ENCODE measurements around the gene KRT2. TPM values are rescaled to one million over a fixed set of nuclear protein-coding genes. Genes with fewer than 3 reads are reported as not detected.

KRT2 gene
- total RNA-seq, 2 experiments from 2014 or later = 0.10 TPM

GRCh38 chr12:52643233-52644077 is 8.6 kb downstream of the KRT2 start:
- Mint-ChIP-seq H3K27ac (peak overlapping the region; percentile 76), H3K27me3 (peaks cover 7% of the 10 kb centered on the region), H3K9me3 (peaks cover 19% of the 10 kb centered on the region), H3K4me3 (no peak overlapping the region), H3K4me1 (peaks cover 66% of the 10 kb centered on the region), H3K36me3 (ENCODE audit: low read depth) (peaks cover 22% of the 10 kb centered on the region)
- POLR2A ChIA-PET = no interaction called here
- no peak for DNase-seq
- CTCF ChIA-PET = interaction anchor here (0.9 to 1.4 kb wide), 2 partner anchors 33 to 236 kb away, joined by 3 to 4 read pairs; no protein-coding TSS in a partner anchor

DNA sequence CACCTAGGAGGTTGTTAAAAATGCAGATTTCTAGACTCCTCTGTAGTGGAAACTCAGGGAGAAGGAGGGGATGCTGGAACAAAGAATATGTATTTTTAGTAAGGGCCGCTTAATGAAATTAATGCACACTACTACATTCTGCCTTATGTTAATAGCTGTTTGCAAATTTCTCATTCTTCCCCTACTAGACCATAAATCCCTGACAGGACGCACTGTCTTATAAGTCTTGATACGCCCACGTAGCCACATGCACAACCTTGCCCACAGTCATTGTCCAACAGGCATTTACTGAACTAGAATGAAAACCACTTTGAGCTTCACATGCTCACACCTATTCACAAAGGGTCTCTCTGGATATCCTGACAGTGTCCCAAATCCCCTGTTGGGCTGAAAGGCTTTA is 10.5 kb downstream of the KRT2 start:
- DNase-seq = no peak
- CTCF ChIA-PET = no interaction called here
- POLR2A ChIA-PET = no interaction called here
- Mint-ChIP-seq H3K27ac (no peak overlapping the region), H3K4me1 (peaks cover 51% of the 10 kb centered on the region), H3K36me3 (ENCODE audit: low read depth) (peaks cover 16% of the 10 kb centered on the region), H3K4me3 (no peak overlapping the region), H3K9me3 (peaks cover 19% of the 10 kb centered on the region), H3K27me3 (peaks cover 9% of the 10 kb centered on the region)

DNA sequence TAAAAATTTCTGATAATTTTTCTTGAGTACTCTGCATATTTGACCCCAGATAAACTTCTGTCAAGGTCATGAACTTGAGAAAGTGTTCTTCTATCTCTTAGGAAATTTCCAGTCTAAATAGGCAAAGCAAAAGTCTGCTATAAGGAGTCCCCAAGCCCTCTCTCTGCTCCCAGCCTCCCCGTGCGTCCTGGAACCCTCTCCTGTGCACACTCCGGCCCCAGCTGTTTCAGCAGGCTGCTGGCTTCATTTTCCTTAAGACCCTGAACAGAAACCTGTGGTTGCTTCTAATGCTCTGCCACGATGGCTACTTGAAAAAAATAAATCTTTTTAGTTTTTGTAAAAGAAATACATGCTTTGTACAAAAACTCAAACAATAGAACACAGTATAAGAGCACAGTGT is 14.7 kb downstream of the KRT2 start:
- Mint-ChIP-seq H3K4me3 (no peak overlapping the region), H3K4me1 (peaks cover 45% of the 10 kb centered on the region), H3K27me3 (peaks cover 9% of the 10 kb centered on the region), H3K9me3 (peaks cover 8% of the 10 kb centered on the region), H3K36me3 (ENCODE audit: low read depth) (no peaks in the 10 kb centered on the region), H3K27ac (no peak overlapping the region)
- peak; percentile 3 for DNase-seq
- POLR2A ChIA-PET = no interaction called here
- CTCF ChIA-PET = no interaction called here

- ChIA-PET POLR2A (no interaction called here), CTCF (interaction anchor here (1.3 kb wide), 1 partner anchor 19 kb away, joined by 3 read pairs; no protein-coding TSS in a partner anchor)
- Mint-ChIP-seq H3K27me3 (peaks cover 9% of the 10 kb centered on the region), H3K36me3 (ENCODE audit: low read depth) (no peaks in the 10 kb centered on the region), H3K4me3 (no peak overlapping the region), H3K9me3 (peaks cover 8% of the 10 kb centered on the region), H3K4me1 (peaks cover 45% of the 10 kb centered on the region), H3K27ac (peak overlapping the region; percentile 47)
- no peak for DNase-seq
These were observed 15.3 kb downstream of the KRT2 start for GRCh38 chr12:52636592-52637258.

GRCh38 chr12:52636189-52636588 is 15.8 kb downstream of the KRT2 start:
- peaks cover 47% of the 10 kb centered on the region for H3K4me1 Mint-ChIP-seq
- no peak overlapping the region for H3K4me3 Mint-ChIP-seq
- H3K27ac Mint-ChIP-seq = peak overlapping the region; percentile 47
- no peaks in the 10 kb centered on the region for H3K36me3 Mint-ChIP-seq (ENCODE audit: low read depth)
- peaks cover 8% of the 10 kb centered on the region for H3K9me3 Mint-ChIP-seq
- H3K27me3 Mint-ChIP-seq = peaks cover 9% of the 10 kb centered on the region
- CTCF ChIA-PET = interaction anchor here (1.3 kb wide), 1 partner anchor 19 kb away, joined by 3 read pairs; no protein-coding TSS in a partner anchor
- POLR2A ChIA-PET = no interaction called here
- peak; percentile 6 for DNase-seq

DNA sequence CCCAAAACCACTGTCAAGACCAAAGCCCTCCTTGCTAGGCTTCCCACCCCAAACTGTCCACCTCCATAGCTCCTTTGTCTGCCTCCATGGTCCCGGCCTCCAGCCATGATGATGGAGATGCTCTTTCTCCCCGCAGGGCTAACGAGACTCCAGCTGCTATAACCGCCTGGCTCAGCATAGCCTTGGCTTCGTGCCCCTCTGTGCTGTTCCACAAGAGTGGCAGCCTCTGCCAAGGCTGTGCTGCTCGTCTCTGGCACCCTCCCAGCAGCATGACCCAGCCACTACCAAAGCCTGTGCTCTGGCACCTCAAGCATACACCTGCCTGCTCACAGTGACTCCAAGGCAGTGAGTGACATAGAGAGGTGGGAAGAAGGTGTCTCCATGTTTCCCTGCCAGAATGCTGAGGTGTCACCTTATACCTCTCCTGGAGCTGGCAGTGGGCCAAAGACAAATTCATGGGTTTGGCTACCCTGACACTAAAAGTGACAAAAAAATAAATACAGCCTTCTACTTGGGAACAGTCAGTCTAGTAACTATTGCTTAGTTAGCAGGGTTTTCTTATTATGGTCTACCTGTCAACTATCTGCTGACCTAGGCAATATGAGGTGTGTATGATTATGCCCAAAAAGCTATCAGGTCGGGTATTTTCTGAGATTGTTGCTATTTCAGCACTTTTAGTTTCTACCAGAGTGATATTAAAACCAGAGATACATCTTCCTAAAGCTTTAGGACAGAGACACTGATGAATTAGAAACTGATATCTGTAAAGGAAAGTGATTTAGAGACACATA is 17.6 kb downstream of the KRT2 start:
- no peaks in the 10 kb centered on the region for H3K36me3 Mint-ChIP-seq (ENCODE audit: low read depth)
- ChIA-PET CTCF (interaction anchor here (1.0 to 1.4 kb wide), 3 partner anchors 17 to 48 kb away, joined by 3 to 4 read pairs (median 3); no protein-coding TSS in a partner anchor), POLR2A (no interaction called here)
- no peak overlapping the region for H3K4me3 Mint-ChIP-seq
- H3K27ac Mint-ChIP-seq = peak overlapping the region; percentile 78
- H3K4me1 Mint-ChIP-seq = peaks cover 63% of the 10 kb centered on the region
- peak; percentile 3 for DNase-seq
- peaks cover 4% of the 10 kb centered on the region for H3K9me3 Mint-ChIP-seq
- peaks cover 4% of the 10 kb centered on the region for H3K27me3 Mint-ChIP-seq

- POLR2A ChIA-PET = no interaction called here
- CTCF ChIA-PET = interaction anchor here (1.0 to 1.4 kb wide), 4 partner anchors 14 to 46 kb away, joined by 3 read pairs; no protein-coding TSS in a partner anchor
- H3K4me1 Mint-ChIP-seq = peaks cover 66% of the 10 kb centered on the region
- peak overlapping the region; percentile 83 for H3K27ac Mint-ChIP-seq
- H3K4me3 Mint-ChIP-seq = no peak overlapping the region
- peak; percentile 54 for DNase-seq
- peaks cover 2% of the 10 kb centered on the region for H3K9me3 Mint-ChIP-seq
- peaks cover 2% of the 10 kb centered on the region for H3K27me3 Mint-ChIP-seq
- no peaks in the 10 kb centered on the region for H3K36me3 Mint-ChIP-seq (ENCODE audit: low read depth)
These were observed 18.6 kb downstream of the KRT2 start for GRCh38 chr12:52633383-52633782.

DNA sequence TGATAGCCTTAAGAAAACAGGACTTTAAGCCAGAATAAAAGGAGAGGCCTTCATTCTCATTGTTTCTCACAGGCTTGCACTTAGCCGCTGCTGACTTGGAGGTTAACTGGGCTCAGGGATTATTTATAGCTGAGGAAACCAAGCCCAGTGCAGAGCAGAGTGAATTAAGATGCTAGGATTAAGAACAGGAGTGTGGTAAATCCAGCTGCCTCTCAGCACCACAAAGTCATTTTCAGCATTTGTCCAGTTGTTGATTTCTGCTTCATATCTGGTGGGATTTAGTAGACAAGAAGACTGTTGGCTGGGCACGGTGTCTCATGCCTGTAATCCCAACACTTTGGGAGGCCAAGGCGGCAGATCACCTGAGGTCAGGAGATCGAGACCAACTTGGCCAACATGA is 19.4 kb downstream of the KRT2 start:
- DNase-seq = no peak
- no peaks in the 10 kb centered on the region for H3K36me3 Mint-ChIP-seq (ENCODE audit: low read depth)
- CTCF ChIA-PET = interaction anchor here (0.6 to 1.9 kb wide), 4 partner anchors 12 to 53 kb away, joined by 3 to 4 read pairs (median 3); no protein-coding TSS in a partner anchor
- POLR2A ChIA-PET = no interaction called here
- peaks cover 2% of the 10 kb centered on the region for H3K9me3 Mint-ChIP-seq
- peaks cover 72% of the 10 kb centered on the region for H3K4me1 Mint-ChIP-seq
- H3K4me3 Mint-ChIP-seq = no peak overlapping the region
- H3K27ac Mint-ChIP-seq = peak overlapping the region; percentile 83
- no peaks in the 10 kb centered on the region for H3K27me3 Mint-ChIP-seq

DNA sequence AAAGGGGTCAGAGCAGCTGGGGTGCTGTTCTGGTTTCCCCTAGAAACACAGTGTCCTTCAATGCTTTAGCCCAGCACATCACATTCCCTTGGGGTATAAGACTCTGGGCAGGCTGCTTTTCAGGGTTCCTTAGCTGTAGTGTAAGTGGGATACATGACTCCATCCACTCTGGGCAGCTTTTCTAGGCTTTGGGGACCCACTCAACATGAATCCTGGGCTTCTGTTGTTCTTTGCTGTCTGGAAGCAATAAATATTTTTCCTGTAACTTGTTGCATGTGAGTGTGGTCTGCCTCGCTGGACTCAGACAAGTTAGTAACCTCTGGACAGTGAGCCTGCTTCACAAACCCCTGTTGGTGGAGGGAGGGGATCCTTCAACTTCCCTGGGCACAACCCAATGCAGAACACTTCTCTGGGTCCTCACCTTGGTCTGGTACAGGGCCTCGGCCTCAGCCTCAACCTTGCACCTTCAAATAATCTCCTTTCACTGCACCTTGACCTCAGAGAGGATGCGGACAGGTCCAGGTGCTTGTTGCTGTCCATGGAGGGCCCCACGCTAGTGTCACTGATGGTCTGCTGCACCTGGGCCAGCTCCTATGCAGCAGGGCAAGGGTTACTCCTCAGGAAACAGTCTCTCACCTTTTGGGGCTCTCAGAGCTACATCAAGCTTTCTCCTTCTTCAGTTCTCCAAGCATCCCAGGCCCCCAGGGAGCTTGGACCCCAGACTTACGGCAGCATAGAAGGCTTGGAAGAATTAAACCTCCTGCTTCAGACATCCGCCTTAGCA is 20.1 kb downstream of the KRT2 start:
- peaks cover 2% of the 10 kb centered on the region for H3K9me3 Mint-ChIP-seq
- H3K4me1 Mint-ChIP-seq = peaks cover 78% of the 10 kb centered on the region
- no peak overlapping the region for H3K4me3 Mint-ChIP-seq
- DNase-seq = peak; percentile 5
- H3K27ac Mint-ChIP-seq = no peak overlapping the region
- peaks cover under 1% of the 10 kb centered on the region for H3K36me3 Mint-ChIP-seq (ENCODE audit: low read depth)
- CTCF ChIA-PET = interaction anchor here (1.9 kb wide), 1 partner anchor 13 kb away, joined by 4 read pairs; no protein-coding TSS in a partner anchor
- POLR2A ChIA-PET = interaction anchor here (0.6 kb wide), 1 partner anchor 205 kb away, joined by 3 read pairs; no protein-coding TSS in a partner anchor
- no peaks in the 10 kb centered on the region for H3K27me3 Mint-ChIP-seq

DNA sequence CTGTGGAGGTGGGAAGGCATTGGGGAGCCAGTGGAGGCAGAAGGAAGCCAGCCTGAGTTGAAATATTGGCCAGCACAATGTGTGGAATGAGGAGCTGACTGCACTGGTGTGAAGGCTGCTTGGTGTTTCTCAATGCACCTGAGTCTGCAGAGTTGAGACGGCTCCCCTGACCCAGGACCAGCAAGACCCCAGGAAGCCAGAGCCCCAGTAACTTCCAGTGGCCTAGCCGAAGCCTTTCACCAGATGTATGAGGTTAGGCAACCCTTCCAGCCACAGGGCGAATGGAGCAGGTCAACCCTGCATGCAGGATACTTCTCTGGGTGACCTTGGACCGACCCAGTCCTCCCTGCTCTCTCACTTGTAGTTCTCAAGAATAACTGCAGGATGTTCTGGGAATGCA is 20.7 kb downstream of the KRT2 start:
- ChIA-PET CTCF (interaction anchor here (1.9 kb wide), 1 partner anchor 14 kb away, joined by 4 read pairs; no protein-coding TSS in a partner anchor), POLR2A (no interaction called here)
- H3K27me3 Mint-ChIP-seq = no peaks in the 10 kb centered on the region
- peak; percentile 1 for DNase-seq
- peaks cover 2% of the 10 kb centered on the region for H3K9me3 Mint-ChIP-seq
- no peak overlapping the region for H3K4me3 Mint-ChIP-seq
- H3K27ac Mint-ChIP-seq = peak overlapping the region; percentile 91
- peaks cover 74% of the 10 kb centered on the region for H3K4me1 Mint-ChIP-seq
- H3K36me3 Mint-ChIP-seq (ENCODE audit: low read depth) = peaks cover 1% of the 10 kb centered on the region

GRCh38 chr12:52630599-52631200 is 21.3 kb downstream of the KRT2 start:
- ChIA-PET CTCF (interaction anchor here (1.9 kb wide), 1 partner anchor 14 kb away, joined by 4 read pairs; no protein-coding TSS in a partner anchor), POLR2A (no interaction called here)
- peaks cover 74% of the 10 kb centered on the region for H3K4me1 Mint-ChIP-seq
- H3K36me3 Mint-ChIP-seq (ENCODE audit: low read depth) = peaks cover 1% of the 10 kb centered on the region
- no peaks in the 10 kb centered on the region for H3K27me3 Mint-ChIP-seq
- peak; percentile 29 for DNase-seq
- H3K27ac Mint-ChIP-seq = peak overlapping the region; percentile 91
- peak overlapping the region; percentile 68 for H3K4me3 Mint-ChIP-seq
- H3K9me3 Mint-ChIP-seq = peaks cover 2% of the 10 kb centered on the region

All from activated CD4-positive, alpha-beta T cell treated with anti-CD3 and anti-CD28 coated beads, Interleukin-2, amount 10 ng/mL, durations not matched to agents 7 days and 5 days (primary cell).